Ishikawa (cell line): ENCODE results near the gene CDC37.

Source experiments
- CEBPB ChIP-seq: IDR thresholded peaks from 2 replicates; pipeline ENCODE4 v1.6.1; 2012
- CREB1 ChIP-seq: IDR thresholded peaks from 2 replicates; pipeline ENCODE4 v1.6.1; 2012; ENCODE audit warnings: low read depth
- EGR1 ChIP-seq: IDR thresholded peaks from 2 replicates; pipeline ENCODE4 v1.6.1; 2012
- EP300 ChIP-seq: IDR thresholded peaks from 2 replicates; pipeline ENCODE4 v1.6.1; 2012; ENCODE audit warnings: borderline replicate concordance
- FOXM1 ChIP-seq: IDR thresholded peaks from 2 replicates; pipeline ENCODE4 v1.6.1; 2012; ENCODE audit warnings: low read depth, borderline replicate concordance
- NFIC ChIP-seq: IDR thresholded peaks from 2 replicates; pipeline ENCODE4 v1.6.1; 2012
- RAD21 ChIP-seq: IDR thresholded peaks from 2 replicates; pipeline ENCODE4 v1.6.1; 2012; ENCODE audit warnings: low read depth
- TAF1 ChIP-seq: IDR thresholded peaks from 2 replicates; pipeline ENCODE4 v1.6.1; 2012; ENCODE audit warnings: low read depth, mild to moderate bottlenecking
- TCF12 ChIP-seq: IDR thresholded peaks from 2 replicates; pipeline ENCODE4 v1.6.1; 2012; ENCODE audit warnings: low read depth
- TEAD4 ChIP-seq: IDR thresholded peaks from 2 replicates; pipeline ENCODE4 v1.6.1; 2012
- YY1 ChIP-seq: IDR thresholded peaks from 2 replicates; pipeline ENCODE4 v1.6.1; 2012; ENCODE audit warnings: low read depth
- ZBTB7A ChIP-seq: IDR thresholded peaks from 2 replicates; pipeline ENCODE4 v1.6.1; 2012; ENCODE audit warnings: low read depth
- TF ChIP-seq, protein P1 (sequence below): IDR thresholded peaks from 2 replicates; pipeline ENCODE4 v1.6.1; 2012
- TF ChIP-seq, protein P2 (sequence below): IDR thresholded peaks from 2 replicates; pipeline ENCODE4 v1.6.1; 2012
- TF ChIP-seq, protein P3 (sequence below): IDR thresholded peaks from 2 replicates; pipeline ENCODE4 v1.6.1; 2012; ENCODE audit warnings: low read depth, mild to moderate bottlenecking

Gene CDC37

DNA sequence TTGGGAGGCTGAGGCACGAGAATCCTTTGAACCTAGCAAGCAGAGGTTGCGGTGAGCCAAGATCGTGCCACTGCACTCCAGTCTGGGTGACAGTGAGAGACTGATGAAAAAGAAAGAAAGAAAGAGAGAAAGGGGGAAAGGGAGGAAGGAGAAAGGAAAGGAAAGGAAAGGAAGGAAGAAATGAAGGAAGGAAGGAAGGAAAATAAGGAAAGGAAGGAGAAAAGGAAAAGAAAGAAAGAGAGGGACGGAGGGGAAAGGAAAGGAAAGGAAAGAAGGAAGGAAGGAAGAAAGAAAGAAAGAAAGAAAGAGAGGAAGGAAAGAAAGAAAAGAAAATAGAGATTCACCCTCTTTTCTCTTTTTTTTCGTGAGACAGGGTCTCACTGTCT is 25.6 kb upstream of the CDC37 start:
- TF ChIP-seq NFIC = no peak
- TF ChIP-seq FOXM1 = no peak
- no peak for TF ChIP-seq TEAD4
- no peak for TF ChIP-seq TAF1
- TF ChIP-seq, protein P1, sequence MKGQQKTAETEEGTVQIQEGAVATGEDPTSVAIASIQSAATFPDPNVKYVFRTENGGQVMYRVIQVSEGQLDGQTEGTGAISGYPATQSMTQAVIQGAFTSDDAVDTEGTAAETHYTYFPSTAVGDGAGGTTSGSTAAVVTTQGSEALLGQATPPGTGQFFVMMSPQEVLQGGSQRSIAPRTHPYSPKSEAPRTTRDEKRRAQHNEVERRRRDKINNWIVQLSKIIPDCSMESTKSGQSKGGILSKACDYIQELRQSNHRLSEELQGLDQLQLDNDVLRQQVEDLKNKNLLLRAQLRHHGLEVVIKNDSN = no peak
- no peak for TF ChIP-seq CEBPB
- no peak for TF ChIP-seq EP300
- no peak for TF ChIP-seq EGR1
- TF ChIP-seq CREB1 = no peak
- no peak for TF ChIP-seq YY1
- TF ChIP-seq, protein P2, sequence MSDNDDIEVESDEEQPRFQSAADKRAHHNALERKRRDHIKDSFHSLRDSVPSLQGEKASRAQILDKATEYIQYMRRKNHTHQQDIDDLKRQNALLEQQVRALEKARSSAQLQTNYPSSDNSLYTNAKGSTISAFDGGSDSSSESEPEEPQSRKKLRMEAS = no peak
- no peak for TF ChIP-seq ZBTB7A
- TF ChIP-seq RAD21 = no peak
- no peak for TF ChIP-seq TCF12
- TF ChIP-seq, protein P3, sequence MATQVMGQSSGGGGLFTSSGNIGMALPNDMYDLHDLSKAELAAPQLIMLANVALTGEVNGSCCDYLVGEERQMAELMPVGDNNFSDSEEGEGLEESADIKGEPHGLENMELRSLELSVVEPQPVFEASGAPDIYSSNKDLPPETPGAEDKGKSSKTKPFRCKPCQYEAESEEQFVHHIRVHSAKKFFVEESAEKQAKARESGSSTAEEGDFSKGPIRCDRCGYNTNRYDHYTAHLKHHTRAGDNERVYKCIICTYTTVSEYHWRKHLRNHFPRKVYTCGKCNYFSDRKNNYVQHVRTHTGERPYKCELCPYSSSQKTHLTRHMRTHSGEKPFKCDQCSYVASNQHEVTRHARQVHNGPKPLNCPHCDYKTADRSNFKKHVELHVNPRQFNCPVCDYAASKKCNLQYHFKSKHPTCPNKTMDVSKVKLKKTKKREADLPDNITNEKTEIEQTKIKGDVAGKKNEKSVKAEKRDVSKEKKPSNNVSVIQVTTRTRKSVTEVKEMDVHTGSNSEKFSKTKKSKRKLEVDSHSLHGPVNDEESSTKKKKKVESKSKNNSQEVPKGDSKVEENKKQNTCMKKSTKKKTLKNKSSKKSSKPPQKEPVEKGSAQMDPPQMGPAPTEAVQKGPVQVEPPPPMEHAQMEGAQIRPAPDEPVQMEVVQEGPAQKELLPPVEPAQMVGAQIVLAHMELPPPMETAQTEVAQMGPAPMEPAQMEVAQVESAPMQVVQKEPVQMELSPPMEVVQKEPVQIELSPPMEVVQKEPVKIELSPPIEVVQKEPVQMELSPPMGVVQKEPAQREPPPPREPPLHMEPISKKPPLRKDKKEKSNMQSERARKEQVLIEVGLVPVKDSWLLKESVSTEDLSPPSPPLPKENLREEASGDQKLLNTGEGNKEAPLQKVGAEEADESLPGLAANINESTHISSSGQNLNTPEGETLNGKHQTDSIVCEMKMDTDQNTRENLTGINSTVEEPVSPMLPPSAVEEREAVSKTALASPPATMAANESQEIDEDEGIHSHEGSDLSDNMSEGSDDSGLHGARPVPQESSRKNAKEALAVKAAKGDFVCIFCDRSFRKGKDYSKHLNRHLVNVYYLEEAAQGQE = no peak

DNA sequence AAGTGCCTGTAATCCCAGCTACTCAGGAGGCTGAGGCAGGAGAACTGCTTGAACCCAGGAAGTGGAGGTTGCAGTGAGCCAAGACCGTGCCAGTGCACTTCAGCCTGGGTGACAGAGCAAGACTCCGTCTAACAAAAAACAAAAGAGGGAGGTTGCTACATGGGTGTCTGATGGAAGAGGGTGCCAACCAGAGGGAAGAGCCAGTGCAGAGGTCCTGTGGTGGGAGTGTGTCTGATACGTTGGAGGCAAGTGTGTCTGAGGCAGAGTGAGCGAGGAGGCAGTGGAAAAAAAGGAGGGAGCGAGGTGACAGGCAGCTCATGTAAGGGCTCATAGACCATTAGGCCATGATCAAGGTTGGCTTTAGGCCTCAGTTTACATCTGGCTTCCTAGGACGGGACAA is 23.8 kb upstream of the CDC37 start:
- no peak for TF ChIP-seq EGR1

DNA sequence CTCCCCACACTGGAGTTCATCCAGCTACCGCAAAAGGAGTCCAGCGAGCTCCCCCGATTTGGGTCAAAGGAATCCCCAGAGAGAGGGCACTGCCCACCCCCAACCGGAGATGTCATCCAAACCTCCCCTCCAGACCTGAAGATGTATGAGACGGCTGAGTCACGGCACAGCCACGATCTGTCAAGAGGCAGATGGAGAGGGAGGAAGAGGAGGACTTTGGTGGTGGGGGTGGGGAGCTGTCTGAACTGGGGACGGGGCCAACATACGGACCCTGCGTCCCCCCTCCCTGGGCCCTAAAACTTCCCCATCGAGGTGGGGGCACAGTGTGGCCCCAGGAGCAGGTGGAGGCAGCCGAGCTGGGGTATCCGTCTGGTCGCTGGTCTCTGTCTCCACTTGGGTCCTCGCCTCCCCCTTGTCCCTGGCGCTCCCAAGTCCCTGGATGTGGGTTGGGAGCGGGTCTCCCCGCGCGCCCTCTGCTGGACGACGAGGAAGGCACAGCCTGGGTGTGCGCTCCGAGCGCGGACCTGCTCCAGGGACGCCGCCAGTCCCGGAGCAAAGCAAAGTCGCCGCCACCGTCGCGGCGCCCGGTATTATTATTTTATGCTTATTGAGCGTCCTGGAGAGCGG is 20.8 kb upstream of the CDC37 start:
- TF ChIP-seq EGR1 = no peak
- TF ChIP-seq RAD21 = peak; percentile 57
- TF ChIP-seq, protein P3 = no peak

DNA sequence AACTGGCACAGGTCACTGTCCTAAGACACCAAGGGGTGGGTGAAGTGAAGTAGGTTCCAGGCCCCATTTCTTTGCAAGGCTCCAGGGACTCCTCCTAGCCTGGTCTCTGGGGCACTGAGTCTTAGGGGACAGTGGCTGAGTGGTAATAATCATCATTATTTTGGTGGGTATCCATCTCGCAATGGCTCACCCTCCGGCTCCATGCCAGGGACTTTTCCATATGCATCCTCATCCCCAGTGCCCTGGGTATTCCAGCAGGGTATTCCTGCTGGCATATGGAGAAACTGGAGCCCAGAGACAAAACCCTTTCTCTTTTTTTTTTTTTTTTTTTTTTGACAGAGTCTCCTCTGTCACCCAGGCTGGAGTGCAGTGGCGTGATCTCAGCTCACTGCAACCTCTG is 19.5 kb upstream of the CDC37 start:
- TF ChIP-seq, protein P2 = no peak
- TF ChIP-seq, protein P3 = no peak
- TF ChIP-seq EP300 (no peak), TAF1 (no peak), TCF12 (no peak), EGR1 (no peak), YY1 (no peak), FOXM1 (no peak), RAD21 (no peak), NFIC (no peak), TEAD4 (no peak), CEBPB (no peak), ZBTB7A (no peak), CREB1 (no peak)
- TF ChIP-seq, protein P1 = no peak

DNA sequence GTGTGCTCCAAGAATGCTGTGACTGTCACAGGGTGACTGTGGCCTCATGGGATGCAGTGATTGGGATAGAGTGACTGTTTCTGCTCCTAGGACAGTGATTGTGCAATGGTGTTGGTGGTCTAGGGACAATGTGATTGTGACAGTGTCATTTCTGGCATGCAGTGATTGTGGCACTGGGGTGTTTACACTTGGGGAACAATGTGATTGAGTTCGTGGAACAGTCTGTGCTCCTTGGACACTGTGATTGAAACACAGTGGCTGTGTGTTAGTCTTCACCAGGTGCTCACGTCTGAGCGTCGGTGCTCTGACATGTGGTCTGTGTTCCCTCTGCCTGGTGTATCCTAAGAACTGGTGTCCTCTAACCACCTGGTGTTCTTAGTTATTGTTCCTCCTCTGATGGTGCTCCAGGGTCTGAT is 18.7 kb upstream of the CDC37 start:
- TF ChIP-seq NFIC (no peak), TAF1 (no peak), ZBTB7A (no peak), RAD21 (no peak), EP300 (no peak), TCF12 (no peak), CEBPB (no peak), CREB1 (no peak), EGR1 (no peak), TEAD4 (no peak), FOXM1 (no peak), YY1 (no peak)
- TF ChIP-seq, protein P2 = no peak
- TF ChIP-seq, protein P1 = no peak
- TF ChIP-seq, protein P3 = no peak
